ENCODE results near the gene FOXC2.
"Not testable (repeated sequence)": the region's sequence is repeated elsewhere in the genome, so short reads cannot be mapped to it uniquely, and the experiment has no call there.

Gene FOXC2

DNA sequence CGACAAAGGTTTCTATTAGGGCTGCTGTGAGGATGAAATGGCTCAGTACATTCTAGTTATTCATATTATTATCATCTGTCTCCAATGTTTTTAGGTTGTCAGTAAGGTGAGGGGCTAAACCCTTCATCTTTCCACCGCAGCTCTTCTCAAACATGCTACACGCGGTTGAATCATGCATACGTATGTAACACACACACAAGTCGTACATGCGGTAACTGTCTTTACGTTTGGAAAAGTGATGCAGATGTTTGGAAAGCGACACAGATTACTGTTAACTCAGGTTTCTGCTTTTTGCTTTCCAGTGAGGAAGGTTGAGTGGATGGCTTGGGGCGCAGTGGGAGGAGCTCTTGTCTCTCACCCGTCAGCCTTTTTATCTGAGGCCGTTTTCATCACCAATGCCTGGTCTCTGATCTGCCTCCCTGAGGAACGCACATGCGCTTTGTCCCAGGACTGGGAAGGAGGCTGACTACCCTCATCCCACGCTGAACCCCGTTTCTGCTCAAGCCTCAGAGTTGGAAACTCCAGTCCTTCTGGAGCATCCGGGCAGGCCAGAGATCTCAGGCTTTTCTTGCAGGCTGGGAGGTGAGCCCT is 8.6 kb downstream of the FOXC2 start:
- no peak for DNase-seq

DNA sequence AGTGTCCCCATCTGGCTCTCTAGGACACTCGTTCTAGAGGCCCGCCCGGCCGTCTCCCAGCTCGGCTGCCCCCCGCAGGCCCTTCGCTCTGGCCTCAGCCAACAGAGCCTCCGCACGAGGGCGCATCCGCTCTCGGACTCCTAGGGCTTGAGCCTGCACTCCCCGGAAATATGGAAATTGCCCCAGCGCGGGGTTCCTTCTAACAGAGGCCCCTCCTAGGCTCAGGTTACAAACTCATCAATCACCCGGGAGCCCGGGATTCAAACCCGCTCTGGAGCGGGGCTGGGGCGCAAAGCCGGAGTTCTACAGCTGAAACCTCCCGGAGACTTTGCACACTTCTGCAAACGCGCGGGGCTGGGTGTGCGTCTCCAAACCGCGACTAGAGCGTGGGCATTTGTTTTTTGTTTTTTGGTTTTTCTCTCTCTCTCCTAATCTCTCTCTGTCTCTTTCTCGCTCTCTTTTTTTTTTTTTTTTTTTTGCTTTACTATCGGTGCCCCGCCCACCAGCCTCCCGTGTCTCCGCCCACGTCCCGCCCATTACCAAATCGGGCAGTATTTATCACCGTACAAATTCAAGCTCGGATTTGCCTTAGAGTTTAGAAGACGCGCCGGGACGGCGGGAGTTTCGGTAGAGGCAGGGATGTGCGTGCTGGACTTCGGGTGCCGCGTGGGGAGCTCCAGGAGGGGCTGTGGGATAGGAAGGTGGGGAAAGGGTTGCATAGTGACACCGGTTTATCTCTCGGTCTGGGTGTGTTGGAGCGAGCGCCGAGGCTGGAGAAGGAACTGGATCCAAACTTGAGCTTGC is 9.3 kb downstream of the FOXC2 start:
- DNase-seq, result no peak

DNA sequence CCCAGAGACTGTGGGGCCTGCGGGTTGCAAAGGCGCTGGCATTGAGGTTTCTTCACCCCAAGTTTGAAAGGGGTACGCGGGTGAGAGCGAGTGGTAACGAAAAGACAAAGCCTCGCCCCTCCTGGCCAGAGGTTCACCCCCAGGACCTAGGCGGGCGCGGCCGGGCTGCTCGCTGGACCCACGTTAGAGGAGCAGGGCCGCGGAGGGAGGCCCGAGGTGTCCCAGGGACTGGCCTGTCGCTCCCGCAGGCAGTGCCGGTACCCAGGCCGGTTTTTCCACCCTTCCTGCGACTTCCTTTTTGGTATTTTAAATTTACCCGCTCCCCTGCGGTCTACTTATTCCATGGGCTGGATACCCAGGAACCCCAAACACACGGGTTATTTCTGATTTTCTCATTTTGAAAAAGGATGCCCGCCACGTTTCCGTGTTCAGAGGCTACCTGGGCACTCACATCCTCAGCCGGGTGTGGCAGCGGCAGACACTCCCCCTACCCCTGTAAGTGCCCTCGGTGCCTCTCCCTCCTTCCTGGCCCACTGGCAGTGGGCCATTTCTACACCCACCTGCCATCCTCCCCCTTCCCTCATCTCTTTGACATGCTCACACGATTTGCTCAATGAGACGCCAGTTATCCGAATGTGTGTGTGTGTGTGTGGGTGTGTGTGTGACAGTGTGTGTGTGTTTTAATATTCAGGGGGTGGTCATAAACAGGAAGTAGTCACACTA is 10.1 kb downstream of the FOXC2 start:
- no peak for DNase-seq

DNA sequence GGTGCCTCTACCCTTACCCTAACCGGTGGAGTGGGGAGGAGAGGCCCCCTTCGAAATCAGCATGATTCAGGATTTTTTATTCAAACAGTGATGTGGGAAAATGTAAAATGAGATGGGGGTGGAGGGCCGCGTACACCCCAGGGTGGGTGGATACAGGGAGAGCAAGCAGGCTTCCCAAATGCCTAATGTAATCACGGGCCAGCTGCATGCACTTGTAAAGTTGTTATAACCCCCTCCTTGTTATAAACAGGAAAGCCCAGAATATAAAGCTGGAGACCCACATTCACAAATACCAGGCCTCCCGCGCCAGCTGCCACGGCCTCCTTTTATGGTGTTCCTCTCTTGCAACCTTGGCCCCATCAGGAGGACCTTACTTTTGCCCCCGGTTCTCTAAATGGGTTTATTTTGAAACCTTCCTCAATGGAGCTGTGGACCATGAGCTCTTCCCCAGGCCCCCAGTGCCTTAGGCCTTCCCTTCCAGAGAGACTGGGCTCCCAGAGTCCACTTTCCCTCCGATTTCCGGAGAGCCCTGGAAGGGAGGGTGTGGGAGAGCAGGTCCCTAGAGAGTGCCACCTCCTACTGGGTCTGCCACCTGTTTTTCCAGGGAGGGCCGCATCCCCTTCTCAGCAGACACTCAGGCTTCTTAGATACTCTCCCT is 10.8 kb downstream of the FOXC2 start:
- no peak for DNase-seq

DNA sequence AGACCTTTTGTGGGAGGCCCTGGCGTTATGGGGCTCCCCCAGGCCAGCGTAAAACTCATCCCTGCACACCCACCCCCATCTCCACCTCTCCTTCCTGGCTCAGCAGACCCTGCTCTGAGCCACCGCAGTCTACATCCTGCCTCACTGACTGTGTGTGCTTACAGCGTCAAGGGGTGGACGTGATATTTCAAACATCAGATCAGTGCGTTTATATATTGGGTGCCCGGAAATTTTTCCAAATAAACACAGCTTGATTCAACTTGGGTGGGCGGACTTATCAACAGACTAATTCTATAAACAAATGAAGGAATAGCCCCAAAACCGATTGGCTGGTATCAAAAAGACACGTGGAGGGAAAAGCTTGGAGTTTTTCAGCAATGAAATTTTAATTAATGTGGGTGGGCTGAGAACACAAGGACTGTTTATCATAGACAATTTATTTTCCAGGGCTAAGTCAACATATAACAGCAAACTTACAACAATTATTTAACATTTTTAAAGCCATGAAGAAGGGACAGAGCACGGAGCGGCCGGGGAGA is 11.5 kb downstream of the FOXC2 start, which contains the start of gene FOXL1:
Gene FOXL1, plus strand, starts transcription at position 489 of the 539 bp plus-strand sequence. CDS start 175 bp downstream, outside the sequence.
- DNase-seq, result no peak

DNA sequence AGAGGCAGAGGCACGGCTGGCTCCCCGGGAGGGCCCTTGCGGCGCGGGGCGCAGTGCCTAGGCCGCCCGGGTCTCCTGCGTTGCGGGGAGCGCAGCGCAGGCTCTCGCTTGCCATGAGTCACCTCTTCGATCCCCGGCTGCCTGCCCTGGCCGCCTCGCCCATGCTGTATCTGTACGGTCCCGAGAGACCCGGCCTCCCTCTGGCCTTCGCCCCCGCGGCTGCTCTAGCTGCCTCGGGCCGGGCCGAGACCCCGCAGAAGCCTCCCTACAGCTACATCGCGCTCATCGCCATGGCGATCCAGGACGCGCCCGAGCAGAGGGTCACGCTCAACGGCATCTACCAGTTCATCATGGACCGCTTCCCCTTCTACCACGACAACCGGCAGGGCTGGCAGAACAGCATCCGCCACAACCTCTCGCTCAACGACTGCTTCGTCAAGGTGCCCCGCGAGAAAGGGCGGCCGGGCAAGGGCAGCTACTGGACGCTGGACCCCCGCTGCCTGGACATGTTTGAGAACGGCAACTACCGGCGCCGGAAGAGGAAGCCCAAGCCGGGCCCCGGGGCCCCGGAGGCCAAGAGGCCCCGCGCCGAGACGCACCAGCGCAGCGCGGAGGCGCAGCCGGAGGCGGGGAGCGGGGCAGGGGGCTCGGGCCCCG is 12.1 kb downstream of the FOXC2 start:
- DNase-seq, result no peak

DNA sequence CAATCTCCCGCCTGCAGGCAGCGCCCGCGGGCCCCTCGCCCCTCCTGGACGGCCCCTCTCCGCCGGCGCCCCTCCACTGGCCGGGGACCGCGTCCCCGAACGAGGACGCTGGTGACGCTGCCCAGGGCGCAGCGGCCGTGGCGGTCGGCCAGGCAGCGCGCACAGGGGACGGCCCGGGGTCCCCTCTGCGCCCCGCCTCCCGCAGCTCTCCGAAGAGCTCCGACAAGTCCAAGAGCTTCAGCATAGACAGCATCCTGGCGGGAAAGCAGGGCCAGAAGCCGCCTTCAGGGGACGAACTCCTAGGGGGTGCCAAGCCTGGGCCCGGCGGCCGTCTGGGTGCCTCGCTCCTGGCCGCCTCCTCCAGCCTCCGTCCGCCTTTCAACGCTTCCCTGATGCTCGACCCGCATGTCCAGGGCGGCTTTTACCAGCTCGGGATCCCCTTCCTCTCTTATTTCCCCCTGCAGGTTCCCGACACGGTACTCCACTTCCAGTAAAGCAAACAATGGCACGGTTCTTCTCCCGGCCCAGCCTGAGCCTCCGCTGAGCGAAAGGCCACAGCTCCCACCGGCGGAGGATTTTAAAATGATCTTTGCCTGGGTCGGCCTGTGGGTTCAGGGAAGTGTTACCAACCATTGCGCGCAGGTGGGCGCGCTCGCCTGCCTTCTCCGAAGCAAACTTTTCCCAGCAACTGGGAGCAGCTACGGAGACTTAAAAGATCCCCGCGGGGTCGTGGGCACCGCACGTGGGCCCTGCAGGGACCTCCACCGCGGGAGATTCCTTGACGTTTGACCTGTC is 12.8 kb downstream of the FOXC2 start:
- no peak for DNase-seq

DNA sequence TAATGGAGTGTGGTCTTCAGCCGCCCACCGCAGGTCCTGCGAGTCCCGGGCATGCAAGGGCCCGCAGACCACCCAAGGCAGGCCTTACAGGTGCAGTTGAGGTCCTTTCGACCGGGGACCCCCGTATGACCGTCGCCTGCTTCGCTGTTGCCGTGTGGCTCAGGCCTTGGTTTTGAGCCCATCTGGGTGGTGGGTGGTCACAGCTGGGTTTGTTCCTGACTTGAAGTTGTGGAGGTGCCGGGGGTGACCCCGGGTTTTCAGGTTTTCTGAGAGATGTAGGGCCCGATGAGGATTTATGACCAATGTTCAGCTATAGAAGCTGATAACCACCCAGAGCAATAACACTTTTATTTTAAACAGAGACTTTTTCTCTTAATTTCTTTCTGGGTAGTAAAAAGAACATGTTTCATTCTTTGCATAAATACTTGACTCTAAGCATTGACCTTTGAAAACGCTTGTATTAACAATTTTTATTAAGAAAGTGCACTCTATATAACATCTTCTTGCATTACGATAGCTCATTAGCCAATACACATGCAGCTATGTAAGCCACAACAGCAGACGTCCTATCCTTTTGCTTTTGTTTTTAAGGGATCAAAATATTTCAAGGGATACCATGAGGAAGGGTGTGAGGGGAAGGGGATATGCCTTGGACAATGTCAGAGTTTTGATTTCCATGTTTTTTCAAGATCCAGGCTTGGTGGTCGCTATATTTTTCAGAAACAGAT is 13.6 kb downstream of the FOXC2 start:
- DNase-seq, result no peak

DNA sequence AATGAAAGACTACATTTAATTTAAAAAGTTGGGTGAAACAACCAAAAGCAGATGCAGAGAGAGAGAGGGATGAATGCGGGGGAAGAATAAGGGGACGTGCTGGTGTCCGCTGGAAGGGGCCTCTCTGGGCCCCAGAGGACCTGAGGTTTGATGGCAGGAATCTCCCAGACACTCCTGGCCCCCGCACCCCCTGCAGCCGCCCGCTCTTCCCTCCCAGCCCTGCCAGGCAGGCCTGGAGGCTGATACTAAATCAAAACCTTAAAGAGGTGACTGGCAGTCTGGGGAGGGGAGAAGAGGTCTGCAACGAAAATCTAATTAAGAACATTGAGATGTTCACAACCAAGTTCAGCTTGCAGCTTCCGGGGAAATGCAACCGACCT is 14.2 kb downstream of the FOXC2 start:
- DNase-seq, result no peak

DNA sequence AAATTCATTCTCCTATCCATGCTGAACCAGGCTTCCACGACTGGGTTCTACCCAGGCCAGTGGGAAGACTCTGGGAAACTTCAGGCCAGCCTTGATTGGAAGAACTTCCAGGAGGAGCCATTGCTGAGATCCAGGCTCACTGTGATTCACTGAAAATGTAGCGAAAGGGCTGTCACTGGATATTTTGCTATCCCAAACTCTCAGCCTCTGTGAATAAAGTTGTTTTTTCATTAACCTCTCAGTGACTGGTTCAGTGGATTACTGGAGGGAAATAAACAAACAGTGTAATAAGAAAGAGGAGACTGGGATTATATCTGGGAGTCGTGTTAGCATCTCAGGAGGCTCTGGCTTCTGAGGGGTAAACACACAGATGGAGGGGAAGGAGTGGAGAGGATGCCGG is 14.8 kb downstream of the FOXC2 start:
- no peak for DNase-seq

DNA sequence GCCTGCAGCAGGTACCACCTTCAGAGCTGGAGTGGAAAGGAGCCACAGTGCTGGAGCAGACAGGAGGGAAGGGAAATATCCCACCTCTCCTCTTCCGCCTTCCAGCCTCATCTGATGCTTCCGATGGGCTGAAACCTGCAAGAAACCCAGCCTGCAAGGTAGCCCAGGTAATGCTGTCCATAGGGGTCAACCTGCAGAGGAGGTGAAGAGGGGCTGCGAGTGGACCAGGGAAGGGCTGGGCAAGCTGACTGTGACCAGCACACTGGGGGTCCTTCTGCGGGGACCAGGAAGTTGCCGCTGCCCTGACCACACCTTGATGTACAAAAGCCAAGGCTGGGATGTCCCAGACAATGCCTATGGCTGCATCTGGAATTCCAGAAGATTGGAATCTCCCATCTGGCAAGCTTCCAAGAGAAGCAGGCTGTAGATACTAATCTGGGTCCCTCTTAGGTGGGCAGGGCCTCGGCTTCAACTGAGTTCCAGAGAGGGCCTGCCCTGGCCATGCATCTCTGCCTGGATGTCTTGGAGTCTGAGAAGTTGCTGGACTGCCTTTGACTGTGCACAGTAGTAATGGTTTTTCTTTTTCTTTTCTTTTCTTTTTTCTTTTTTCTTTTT is 17.5 kb downstream of the FOXC2 start:
- no peak for DNase-seq

DNA sequence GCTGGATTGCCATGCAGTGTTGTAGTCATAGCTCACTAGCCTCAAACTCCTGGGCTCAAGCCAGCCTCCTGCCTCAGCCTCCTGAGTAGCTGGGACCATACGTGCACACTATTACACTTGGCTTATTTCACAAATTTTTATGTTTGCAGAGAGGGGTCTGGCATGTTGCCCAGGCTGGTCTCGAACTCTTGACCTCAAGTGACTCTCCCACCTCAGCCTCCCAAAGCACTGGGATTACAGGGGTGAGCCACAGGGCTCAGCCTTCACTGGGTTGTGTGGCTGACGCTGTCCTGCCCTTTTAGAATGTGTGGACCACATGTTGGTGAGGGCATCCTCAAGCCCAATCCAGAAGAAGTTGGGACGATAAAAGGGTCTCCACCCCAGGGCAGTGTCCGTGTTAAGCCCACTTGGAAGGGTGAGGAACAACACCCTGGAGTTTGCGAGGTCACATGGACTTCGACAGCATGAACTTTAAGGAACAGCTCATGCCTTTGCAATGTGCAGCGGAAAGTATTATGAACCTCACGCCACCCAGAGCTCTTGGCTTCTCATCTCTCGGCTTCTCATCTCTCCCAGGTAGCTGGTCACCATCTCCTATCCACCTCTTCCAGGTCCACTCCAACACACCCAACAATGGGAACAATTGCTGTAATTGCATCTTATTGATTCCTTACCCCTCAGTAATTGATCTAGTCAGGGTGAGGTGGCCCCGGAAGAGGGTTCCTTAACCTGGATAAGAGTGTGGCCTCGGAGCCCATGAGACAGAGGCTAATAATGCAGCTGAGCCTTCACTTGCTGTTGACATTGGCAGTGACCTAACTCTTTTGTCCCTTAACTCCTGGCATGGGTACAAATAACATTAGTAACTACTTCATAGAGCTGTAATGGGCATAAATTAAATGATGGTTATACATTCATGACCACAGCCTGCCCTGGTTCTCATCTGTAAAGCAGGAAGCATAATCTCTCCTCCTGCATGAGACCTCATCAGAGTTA is 18.4 kb downstream of the FOXC2 start:
- DNase-seq, result no peak

DNA sequence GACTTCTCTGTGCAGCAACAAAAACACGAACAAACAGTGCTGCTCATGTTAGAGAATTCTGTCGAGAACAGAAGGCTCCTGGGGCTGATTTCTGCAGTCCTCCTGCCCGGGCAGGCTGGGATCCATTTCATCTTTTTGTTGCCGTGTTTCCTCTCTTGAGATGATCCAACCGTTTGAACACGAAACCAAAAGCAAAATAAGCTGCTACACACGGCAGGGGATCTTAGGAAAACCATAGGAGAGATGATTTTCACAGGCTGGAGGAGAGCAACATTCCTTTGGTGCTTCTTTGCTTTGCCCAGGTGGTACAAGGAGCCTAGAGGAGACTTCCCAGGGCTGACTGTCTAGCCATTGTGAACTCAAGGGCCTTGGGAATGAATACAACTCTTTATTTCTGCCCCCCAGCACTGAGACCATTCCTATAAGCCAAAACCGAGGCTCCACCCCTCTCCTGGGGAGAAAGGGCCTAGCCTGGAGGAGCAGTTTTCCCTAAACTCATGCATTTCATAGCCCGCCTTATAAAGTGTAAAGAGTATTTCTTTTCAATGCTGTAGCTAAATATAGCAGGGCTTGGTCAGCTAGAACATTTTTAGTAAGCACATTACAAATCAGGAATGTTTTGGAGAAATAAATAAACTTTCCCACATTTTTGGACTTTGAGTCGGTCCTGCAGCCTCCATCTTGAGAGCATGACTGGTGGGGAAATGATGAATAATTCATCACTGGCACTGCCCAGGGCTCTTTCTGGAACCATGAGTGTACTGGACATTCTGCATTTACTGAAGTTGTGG is 19.4 kb downstream of the FOXC2 start:
- no peak for DNase-seq

DNA sequence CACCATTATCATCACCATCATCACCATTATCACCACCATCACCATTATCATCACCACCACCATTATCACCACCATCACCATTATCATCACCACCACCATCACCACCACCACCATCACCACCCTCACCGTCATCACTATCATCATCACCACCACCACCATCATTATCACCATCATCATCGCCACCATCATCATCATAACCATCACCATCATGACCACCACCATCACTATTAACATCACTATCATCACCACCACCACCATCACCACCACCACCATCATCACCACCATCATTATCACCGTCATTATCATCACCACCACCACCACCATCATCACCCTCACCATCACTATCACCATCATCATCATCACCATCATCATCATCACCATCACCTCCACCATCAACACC is 20.9 kb downstream of the FOXC2 start:
- no peak for DNase-seq

DNA sequence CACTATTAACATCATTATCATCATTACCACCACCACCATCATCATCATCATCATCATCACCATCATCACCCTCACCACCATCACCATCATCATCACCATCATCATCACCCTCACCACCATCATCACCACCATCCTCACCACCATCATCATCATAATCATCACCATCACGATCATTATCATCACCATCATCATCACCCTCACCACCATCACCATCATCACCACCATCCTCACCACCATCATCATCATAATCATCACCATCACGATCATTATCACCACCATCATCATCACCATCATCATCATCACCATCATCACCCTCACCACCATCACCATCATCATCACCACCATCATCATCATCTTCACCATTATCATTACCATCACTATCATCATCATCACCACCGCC is 21.3 kb downstream of the FOXC2 start:
- not testable (repeated sequence) for DNase-seq

DNA sequence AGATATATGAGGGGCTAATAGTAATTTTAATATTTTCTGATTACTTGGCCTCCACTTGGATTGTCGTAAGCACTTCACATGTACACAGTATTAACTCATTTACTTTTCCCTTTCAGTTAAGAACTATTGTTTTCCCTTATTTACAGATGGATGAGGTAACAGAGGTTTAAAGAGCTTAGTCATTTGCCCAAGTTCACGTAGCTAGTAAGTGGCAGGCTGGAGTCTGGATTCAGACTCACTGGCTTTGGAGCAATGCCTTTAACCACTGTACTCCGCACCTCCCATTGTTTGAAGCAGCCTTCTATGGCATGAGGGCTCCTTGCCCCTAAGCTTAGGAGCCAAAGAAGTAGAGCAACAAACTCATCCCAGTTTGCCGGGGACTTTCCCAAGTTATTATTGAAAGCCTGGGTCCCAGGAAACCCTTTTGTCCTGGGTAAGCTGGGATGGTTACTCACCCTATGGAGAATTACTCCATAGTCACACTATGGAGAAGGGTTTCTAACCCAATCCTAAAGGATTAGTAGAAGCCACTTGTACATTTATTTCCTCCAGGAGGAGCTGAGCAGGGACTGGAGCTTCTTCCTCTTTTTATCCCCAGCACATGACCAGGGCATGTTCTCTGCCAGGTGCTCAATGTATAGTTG is 24.0 kb downstream of the FOXC2 start:
- no peak for DNase-seq

DNA sequence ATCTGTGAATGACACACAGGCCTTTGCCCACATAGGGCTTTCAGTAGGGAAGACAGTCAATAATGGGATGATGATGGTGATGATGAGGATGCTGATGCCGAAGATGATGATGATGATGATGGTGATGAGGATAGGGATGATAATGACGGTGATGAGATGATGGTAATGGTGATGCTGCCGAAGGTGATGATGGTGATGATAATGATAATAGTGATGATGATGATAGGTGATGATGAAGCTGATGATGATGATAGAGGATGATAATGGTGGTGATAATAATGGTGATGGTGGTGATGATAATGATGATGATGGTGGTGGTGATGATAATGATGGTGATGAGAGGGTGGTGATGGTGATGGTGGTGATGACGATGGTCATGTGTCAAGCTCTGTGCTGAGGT is 24.6 kb downstream of the FOXC2 start:
- DNase-seq, result no peak

Measured in activated CD8-positive, alpha-beta memory T cell treated with anti-CD3 and anti-CD28 coated beads, Interleukin-2, amount 50 U/mL, for 4 hours (primary cell).